ENCODE measurements around the gene ABCC1. TPM values are rescaled to one million over a fixed set of nuclear protein-coding genes. Genes with fewer than 3 reads are reported as not detected.
"Not testable (repeated sequence)": the region's sequence is repeated elsewhere in the genome, so short reads cannot be mapped to it uniquely, and the experiment has no call there.

Gene ABCC1
- total and polyA plus RNA-seq, 2 of the 8 experiments (the other 6 are each of a cell fraction or from before 2014, with no cell fraction given): 42.6 to 66.8 TPM

DNA sequence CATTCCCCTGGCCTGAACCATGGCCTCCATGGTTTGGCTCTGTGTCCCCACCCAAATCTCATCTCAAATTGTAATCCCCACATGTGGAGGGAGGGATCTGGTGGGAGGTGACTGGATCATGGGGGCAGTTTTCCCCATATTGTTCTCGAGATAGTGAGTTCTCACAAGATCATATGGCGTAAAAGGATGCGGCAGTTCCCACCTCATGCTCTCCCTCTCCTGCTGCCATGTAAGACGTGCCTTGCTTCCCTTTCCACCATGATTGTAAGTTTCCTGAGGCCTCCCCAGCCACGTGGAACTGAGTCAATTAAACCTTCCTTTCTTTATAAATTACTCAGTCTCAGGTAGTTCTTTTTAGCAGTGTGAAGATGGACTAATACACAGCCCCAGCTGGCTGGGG is 212.4 kb downstream of the ABCC1 start:
- H3K4ac ChIP-seq (replicated peaks; ENCODE audit: insufficient read length, low read depth, low read length); H2AK5ac ChIP-seq (ENCODE audit: low read depth, low read length); H3K4me1 ChIP-seq (replicated peaks in 1 of 4; ENCODE audit: control insufficient read depth in 3 of 4, insufficient read depth in 4 of 4, low read length in 3 of 4); H2BK15ac ChIP-seq (ENCODE audit: low read length); H3K79me1 ChIP-seq (ENCODE audit: low read depth, low read length); H3K18ac ChIP-seq (ENCODE audit: extremely low read depth, low read length); H2BK5ac ChIP-seq (ENCODE audit: low read depth, low read length); H2AFZ ChIP-seq (ENCODE audit: low read length); DNase-seq (ENCODE audit: low read depth in 1 of 2, low spot score in 2 of 2); H4K20me1 ChIP-seq (replicated peaks in 1 of 2; ENCODE audit: control insufficient read depth in 1 of 2, insufficient read depth in 2 of 2, low read length in 2 of 2); H3K9ac ChIP-seq (replicated peaks in 1 of 4; ENCODE audit: extremely low read depth in 1 of 4, low read depth in 3 of 4, low read length in 3 of 4); H3K4me3 ChIP-seq (ENCODE audit: extremely low read depth in 1 of 4, insufficient read depth in 2 of 4, low read depth in 3 of 4, low read length in 4 of 4); H4K5ac ChIP-seq (ENCODE audit: insufficient read length, low read depth, low read length); H3K27ac ChIP-seq (ENCODE audit: low read depth, low read length); POLR2A ChIA-PET (ENCODE audit: partially characterized antibody); H3K36me3 ChIP-seq (ENCODE audit: control insufficient read depth in 2 of 4, insufficient read depth in 4 of 4, low read length in 3 of 4); H3K14ac ChIP-seq (ENCODE audit: insufficient read length); H3K27me3 ChIP-seq (replicated peaks in 1 of 4; ENCODE audit: control insufficient read depth in 3 of 4, extremely low read depth in 1 of 4, insufficient read depth in 3 of 4, low read length in 3 of 4); H3K79me2 ChIP-seq (ENCODE audit: control insufficient read depth in 1 of 2, insufficient read depth in 2 of 2, low read length in 2 of 2); H3K4me2 ChIP-seq (ENCODE audit: insufficient read depth in 1 of 2, low read depth in 2 of 2, low read length in 2 of 2); FAIRE-seq; H4K91ac ChIP-seq (replicated peaks; ENCODE audit: insufficient read length, low read length); H2BK20ac ChIP-seq (ENCODE audit: low read length); H2BK120ac ChIP-seq (replicated peaks; ENCODE audit: low read depth, low read length); H3K23me2 ChIP-seq (ENCODE audit: low read depth, low read length); H3K23ac ChIP-seq (ENCODE audit: insufficient read length); H2BK12ac ChIP-seq (ENCODE audit: low read depth, low read length); H3K56ac ChIP-seq (replicated peaks; ENCODE audit: insufficient read length, low read depth, low read length); H4K8ac ChIP-seq (ENCODE audit: extremely low read depth, insufficient read depth, low read length): not testable (repeated sequence)
- WGBS, 2 experiments (ENCODE audit: extremely low coverage in 1 of 2, insufficient coverage in 1 of 2, insufficient read length in 1 of 2, insufficient replicate concordance in 2 of 2, low coverage in 1 of 2, low lambda C conversion rate in 2 of 2, missing lambda C conversion rate in 1 of 2): 85% methylated on average over 5 of the region's 5 CpGs; no CpG with 5 or more reads in 1 of the 2 experiments
- H3K9me3 ChIP-seq (ENCODE audit: insufficient read depth in 2 of 2, low read depth in 1 of 2, low read length in 1 of 2): peaks cover 22 to 26% of the 10 kb centered on the region in 2 experiments
- CTCF ChIA-PET (ENCODE audit: partially characterized antibody): interaction anchor here (0.6 kb wide), 1 partner anchor 8 kb away, joined by 5 read pairs; no protein-coding TSS in a partner anchor
